Posterior vena cava (tissue), 2 donors: ENCODE measurements around the gene SCN10A. TPM values are rescaled to one million over a fixed set of nuclear protein-coding genes. Genes with fewer than 3 reads are reported as not detected.

Source experiments
- total RNA-seq, 2 donors: library from RNA; stranded (reverse); fragmentation: NEBNext Ultra II Directional; extraction: Animal tissue kit (Norgen Biotek cat#: 25700); gene quantifications; one replicate each; pipeline ENCODE4 v1.2.1, GENCODE V29; 2021
- donor health status: DM: yes; HTN: yes; CAD: no.
- donor health status: DM: yes; HTN: yes; CAD: no.

Gene SCN10A
- total RNA-seq, 2 donors from 2014 or later = 0.05 TPM; not detected in 1

Other genes starting within 250 kb of the SCN10A start
- gene SCN5A, start 166.5 kb downstream of the SCN10A start, total RNA-seq = 1 to 10 TPM in 1 of 2 donors, under 1 TPM in 1; 0.32 to 1.4 TPM
- gene SCN11A, start 235.7 kb upstream of the SCN10A start, total RNA-seq = under 1 TPM; 0.28 to 0.29 TPM
- gene WDR48, start 235.8 kb upstream of the SCN10A start, total RNA-seq = 10 to 100 TPM; 26.6 to 28.6 TPM